ENCODE results near the gene CD27. TPM values are rescaled to one million over a fixed set of nuclear protein-coding genes. Genes with fewer than 3 reads are reported as not detected.

Gene CD27
- polyA plus RNA-seq, 1 of the 3 experiments (the other 2 are of a cell fraction), result not detected

- Histone ChIP-seq H3K4me3 (ENCODE audit: low read depth in 2 of 2, low read length in 1 of 2) (no peak overlapping the region), H3K4me2 (no peak overlapping the region), H3K9me3 (no peaks in the 10 kb centered on the region), H3K9me2 (no peaks in the 10 kb centered on the region), H3K36me3 (replicated peaks in 1 of 2; ENCODE audit: control insufficient read depth in 1 of 2, insufficient read depth in 2 of 2, low read length in 1 of 2) (peaks cover 27 to 47% of the 10 kb centered on the region in 2 experiments), H3K79me2 (ENCODE audit: insufficient read depth) (no peaks in the 10 kb centered on the region), H3K27ac (ENCODE audit: low read depth in 2 of 2, low read length in 1 of 2) (no peak overlapping the region), H3K27me3 (ENCODE audit: insufficient read depth) (no peaks in the 10 kb centered on the region), H3F3A (replicated peaks; ENCODE audit: insufficient read depth) (peaks cover 14% of the 10 kb centered on the region), H4K20me1 (ENCODE audit: insufficient read depth) (no peaks in the 10 kb centered on the region), H3K4me1 (ENCODE audit: control insufficient read depth in 1 of 2, insufficient read depth in 2 of 2, low read depth in 1 of 2, low read length in 1 of 2) (no peaks in the 10 kb centered on the region; a peak in 1 of 4 replicates), H2AFZ (ENCODE audit: low read depth) (no peak overlapping the region), H3K9ac (no peak overlapping the region)
- ChIA-PET CTCF (interaction anchor here (1.3 to 2.2 kb wide), 3 partner anchors 15 to 132 kb away, joined by 5 to 10 read pairs (median 6); no protein-coding TSS in a partner anchor), POLR2A (no interaction called here)
- DNase-seq, result no peak
- WGBS (ENCODE audit: low lambda C conversion rate), result 96% methylated on average over 14 of the region's 14 CpGs
- no peak for TF ChIP-seq USF2 (IDR thresholded peaks at IDR 0.05; ENCODE audit: borderline replicate concordance, low read depth, low read length)
- TF ChIP-seq RXRA (IDR thresholded peaks at IDR 0.05; ENCODE audit: borderline replicate concordance, low read depth), result no peak
- no peak for TF ChIP-seq RAD21 (IDR thresholded peaks at IDR 0.05; ENCODE audit: low read length)
- TF ChIP-seq YY1 (IDR thresholded peaks at IDR 0.05; ENCODE audit: low read depth), result no peak
- no peak for TF ChIP-seq ZBTB33 (IDR thresholded peaks at IDR 0.05; ENCODE audit: borderline replicate concordance, low read depth)
- no peak for TF ChIP-seq ELF1 (IDR thresholded peaks at IDR 0.05)
- no peak for TF ChIP-seq TAF1 (IDR thresholded peaks at IDR 0.05; ENCODE audit: borderline replicate concordance, low read depth, low read length)
- TF ChIP-seq EP300 (IDR thresholded peaks at IDR 0.05; ENCODE audit: borderline replicate concordance in 1 of 2, low read depth in 1 of 2, low read length in 1 of 2), result no peak
- TF ChIP-seq, protein P1, sequence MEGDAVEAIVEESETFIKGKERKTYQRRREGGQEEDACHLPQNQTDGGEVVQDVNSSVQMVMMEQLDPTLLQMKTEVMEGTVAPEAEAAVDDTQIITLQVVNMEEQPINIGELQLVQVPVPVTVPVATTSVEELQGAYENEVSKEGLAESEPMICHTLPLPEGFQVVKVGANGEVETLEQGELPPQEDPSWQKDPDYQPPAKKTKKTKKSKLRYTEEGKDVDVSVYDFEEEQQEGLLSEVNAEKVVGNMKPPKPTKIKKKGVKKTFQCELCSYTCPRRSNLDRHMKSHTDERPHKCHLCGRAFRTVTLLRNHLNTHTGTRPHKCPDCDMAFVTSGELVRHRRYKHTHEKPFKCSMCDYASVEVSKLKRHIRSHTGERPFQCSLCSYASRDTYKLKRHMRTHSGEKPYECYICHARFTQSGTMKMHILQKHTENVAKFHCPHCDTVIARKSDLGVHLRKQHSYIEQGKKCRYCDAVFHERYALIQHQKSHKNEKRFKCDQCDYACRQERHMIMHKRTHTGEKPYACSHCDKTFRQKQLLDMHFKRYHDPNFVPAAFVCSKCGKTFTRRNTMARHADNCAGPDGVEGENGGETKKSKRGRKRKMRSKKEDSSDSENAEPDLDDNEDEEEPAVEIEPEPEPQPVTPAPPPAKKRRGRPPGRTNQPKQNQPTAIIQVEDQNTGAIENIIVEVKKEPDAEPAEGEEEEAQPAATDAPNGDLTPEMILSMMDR (IDR thresholded peaks at IDR 0.05), result no peak
- TF ChIP-seq MEF2A (IDR thresholded peaks at IDR 0.05; ENCODE audit: borderline replicate concordance, low read depth), result no peak
- TF ChIP-seq SIN3A (IDR thresholded peaks at IDR 0.05; ENCODE audit: borderline replicate concordance, low read depth, low read length), result no peak
- TF ChIP-seq CHD2 (IDR thresholded peaks at IDR 0.05; ENCODE audit: low read length, partially characterized antibody), result no peak
- no peak for TF ChIP-seq GABPA (IDR thresholded peaks at IDR 0.05; ENCODE audit: low read depth)
- TF ChIP-seq, protein P2, sequence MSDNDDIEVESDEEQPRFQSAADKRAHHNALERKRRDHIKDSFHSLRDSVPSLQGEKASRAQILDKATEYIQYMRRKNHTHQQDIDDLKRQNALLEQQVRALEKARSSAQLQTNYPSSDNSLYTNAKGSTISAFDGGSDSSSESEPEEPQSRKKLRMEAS (IDR thresholded peaks at IDR 0.05; ENCODE audit: low read depth), result no peak
- no peak for TF ChIP-seq POLR2AphosphoS5 (IDR thresholded peaks at IDR 0.05; ENCODE audit: low read depth, low read length)
- TF ChIP-seq SMC3 (IDR thresholded peaks at IDR 0.05; ENCODE audit: low read depth, low read length), result no peak
- no peak for TF ChIP-seq FOXJ3 (CRISPR knock-in tag; IDR thresholded peaks at IDR 0.05)
- no peak for TF ChIP-seq JUND (IDR thresholded peaks at IDR 0.05)
These were observed 13.7 kb downstream of the CD27 start for GRCh38 chr12:6458281-6459003.

All from SK-N-SH (cell line).